Left lung (tissue), 10 donors: ENCODE results near the gene CEP131. TPM values are rescaled to one million over a fixed set of nuclear protein-coding genes. Genes with fewer than 3 reads are reported as not detected.

ENCODE experiments used
- ATAC-seq: fragments of 200-7000 bp; cut with Tn5 transposase; one replicate; pipeline ENCODE4 v1.9.1; 2020; ENCODE audit warnings: moderate library complexity
- DNase-seq, 4 donors: peaks; one replicate each; pipeline ENCODE4 v3.0.0-alpha.2; 2013 to 2020
- H3K27ac ChIP-seq, 2 donors: fragments of 200-600 bp; sonication (generic) in 1 of 2; one replicate each; pipeline versions ENCODE4 v1.5.0 to v1.8.0; 2020 to 2021
- H3K27me3 ChIP-seq, 2 donors: fragments of 200-600 bp; sonication (generic) in 1 of 2; one replicate each; pipeline versions ENCODE4 v1.5.0 to v1.8.0; 2020 to 2021
- H3K36me3 ChIP-seq, 2 donors: fragments of 200-600 bp; sonication (generic) in 1 of 2; one replicate each; pipeline versions ENCODE4 v1.5.0 to v1.8.0; 2020 to 2021
- H3K4me1 ChIP-seq, 2 donors: fragments of 200-600 bp; one replicate each; pipeline ENCODE4 v1.8.0; 2021
- H3K4me3 ChIP-seq, 2 donors: fragments of 200-600 bp; sonication (generic) in 1 of 2; one replicate each; pipeline versions ENCODE4 v1.5.0 to v1.8.0; 2020 to 2021; ENCODE audit warnings: mild to moderate bottlenecking in 1 of 2
- H3K9me3 ChIP-seq, 2 donors: fragments of 200-600 bp; sonication (generic) in 1 of 2; one replicate each; pipeline versions ENCODE4 v1.5.0 to v1.8.0; 2020 to 2021
- CTCF ChIP-seq, 2 donors: fragments of 200-600 bp; sonication (generic) in 1 of 2; IDR thresholded peaks; one replicate each; pipeline versions ENCODE4 v1.5.0 to v1.8.0; 2021; ENCODE audit warnings: antibody characterized with exemption in 2 of 2
- intact Hi-C, 2 donors: fragments of 100-400 bp; cut with DNase I; formaldehyde crosslinking; loops; one replicate each; pipeline versions ENCODE4 v1.11.2 to v1.14.2; 2022
- polyA plus RNA-seq, 6 donors: library from polyadenylated mRNA; unstranded; fragments of 120-200 nt; gene quantifications; one replicate each; pipeline ENCODE4 v1.2.1, GENCODE V29; 2013; ENCODE audit not compliant: insufficient read length in 6 of 6
- total RNA-seq, 2 donors: library from RNA; stranded (reverse); fragmentation: NEBNext Ultra II Directional; extraction: Animal tissue kit (Norgen Biotek cat#: 25700); gene quantifications; one replicate each; pipeline ENCODE4 v1.2.1, GENCODE V29; 2021
- donor health status: DM: no; HTN: yes; CAD: no.
- donor health status: DM: no; HTN: no; CAD: no.

The CEP131 gene
- total and polyA plus RNA-seq, 8 donors: 7.7 to 21.0 (median 16.9) TPM

DNA sequence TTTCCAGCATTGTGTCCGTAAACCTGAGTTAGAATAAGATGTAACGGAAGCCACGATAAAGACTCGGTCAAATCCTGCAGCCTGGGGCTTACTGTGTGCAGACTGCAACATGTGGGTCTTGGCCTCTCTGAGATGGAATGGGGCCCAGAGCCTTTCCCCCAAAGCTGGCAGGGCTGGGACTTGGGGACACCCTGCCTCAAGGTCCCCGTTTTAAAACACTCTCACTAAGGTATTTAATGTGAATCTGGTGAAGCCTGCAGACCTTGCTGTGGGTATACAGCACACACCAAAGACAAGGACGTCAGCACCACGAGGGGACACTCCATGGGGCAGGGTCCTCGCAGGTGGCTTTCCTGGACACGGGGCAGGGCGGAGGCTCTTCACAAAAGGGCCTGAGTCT, 18.4 kb upstream of the CEP131 start:
- Histone ChIP-seq H3K9me3 (no peaks in the 10 kb centered on the region), H3K27ac (no peak overlapping the region), H3K4me3 (no peak overlapping the region), H3K4me1 (peaks cover 8 to 42% of the 10 kb centered on the region in 2 donors), H3K36me3 (peaks cover 0 to 40% of the 10 kb centered on the region in 2 donors), H3K27me3 (no peaks in the 10 kb centered on the region)
- no peak for ATAC-seq
- no peak for TF ChIP-seq CTCF (IDR thresholded peaks at IDR 0.05)
- no peak for DNase-seq
- intact Hi-C loops: no loop called here

DNA sequence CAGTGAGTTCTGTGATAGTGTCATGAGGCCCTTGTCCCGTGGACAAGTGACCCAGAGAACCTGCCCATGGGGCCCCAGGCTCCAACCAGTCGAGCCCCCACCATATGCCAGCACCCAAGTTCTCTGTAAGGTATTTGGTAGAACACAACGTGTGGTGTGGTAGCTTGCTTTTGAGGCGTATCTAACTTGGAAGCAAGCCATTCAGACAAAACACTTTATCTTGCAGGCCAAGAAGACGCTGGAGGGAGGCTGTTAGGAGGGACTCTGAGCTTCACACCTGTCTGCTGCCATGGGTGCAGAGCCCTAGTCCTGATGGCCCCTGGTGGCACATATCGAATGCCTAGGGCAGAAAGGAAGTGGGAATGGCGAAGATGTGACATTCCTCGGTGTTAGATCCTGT, 18.0 kb upstream of the CEP131 start:
- intact Hi-C loops: no loop called here

DNA sequence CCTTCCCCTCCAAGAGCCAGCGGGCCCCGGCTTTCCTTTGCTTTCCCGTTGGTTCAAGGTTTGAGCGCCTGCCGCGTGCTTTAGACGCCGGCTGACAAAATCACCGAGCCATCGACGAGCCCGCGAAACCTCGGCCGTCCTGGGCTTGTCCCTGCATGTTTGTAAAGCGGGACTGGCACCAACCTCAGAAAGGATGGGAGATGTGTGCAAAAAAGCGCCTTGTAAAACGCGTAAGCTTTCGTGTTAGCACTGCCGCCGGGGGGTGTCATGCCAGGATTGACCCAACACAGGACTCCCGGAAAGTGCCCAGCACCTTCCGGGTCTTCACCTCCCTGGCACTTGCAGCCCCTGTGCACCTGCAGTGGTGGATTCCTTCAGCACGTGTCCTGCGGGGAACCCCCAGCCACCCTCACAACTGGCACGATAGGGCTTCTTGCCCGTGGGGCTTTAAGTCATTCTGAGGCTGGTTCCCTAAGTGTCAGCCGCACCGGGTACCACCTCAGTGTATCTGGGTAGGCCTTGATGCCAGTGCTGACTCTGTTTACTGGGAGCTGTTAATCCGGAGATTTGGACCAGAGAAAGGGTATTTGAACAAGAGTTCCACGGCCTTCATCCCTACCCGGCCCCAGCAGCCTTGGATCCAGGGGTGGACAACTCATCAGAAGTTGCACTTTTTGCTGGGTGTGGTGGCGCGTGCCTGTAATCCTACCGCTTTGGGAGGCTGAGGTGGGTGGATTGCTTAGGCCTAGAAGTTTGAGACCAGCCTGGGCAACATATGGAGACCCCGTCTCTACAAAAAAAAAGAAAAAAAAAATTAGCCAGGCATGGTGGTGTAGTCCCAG, 17.2 kb upstream of the CEP131 start:
- peaks cover 8 to 46% of the 10 kb centered on the region in 2 donors for H3K4me1 ChIP-seq
- H3K4me3 ChIP-seq: peak overlapping the region; percentile 73 to 100
- no peak for DNase-seq
- no peak for TF ChIP-seq CTCF (IDR thresholded peaks at IDR 0.05)
- intact Hi-C loops: no loop called here
- no peaks in the 10 kb centered on the region for H3K27me3 ChIP-seq
- no peaks in the 10 kb centered on the region for H3K9me3 ChIP-seq
- H3K36me3 ChIP-seq: peaks cover 0 to 38% of the 10 kb centered on the region in 2 donors
- H3K27ac ChIP-seq: peak overlapping the region; percentile 54 to 82
- no peak for ATAC-seq

More for the DNA sequence above, 18.0 kb upstream of the CEP131 start:
- no peak overlapping the region for H3K27ac ChIP-seq
- no peak overlapping the region for H3K4me3 ChIP-seq
- peaks cover 0 to 40% of the 10 kb centered on the region in 2 donors for H3K36me3 ChIP-seq
- ATAC-seq (no peak), DNase-seq (no peak)
- H3K27me3 ChIP-seq: no peaks in the 10 kb centered on the region
- peaks cover 8 to 46% of the 10 kb centered on the region in 2 donors for H3K4me1 ChIP-seq
- no peak for TF ChIP-seq CTCF (IDR thresholded peaks at IDR 0.05)
- H3K9me3 ChIP-seq: no peaks in the 10 kb centered on the region

DNA sequence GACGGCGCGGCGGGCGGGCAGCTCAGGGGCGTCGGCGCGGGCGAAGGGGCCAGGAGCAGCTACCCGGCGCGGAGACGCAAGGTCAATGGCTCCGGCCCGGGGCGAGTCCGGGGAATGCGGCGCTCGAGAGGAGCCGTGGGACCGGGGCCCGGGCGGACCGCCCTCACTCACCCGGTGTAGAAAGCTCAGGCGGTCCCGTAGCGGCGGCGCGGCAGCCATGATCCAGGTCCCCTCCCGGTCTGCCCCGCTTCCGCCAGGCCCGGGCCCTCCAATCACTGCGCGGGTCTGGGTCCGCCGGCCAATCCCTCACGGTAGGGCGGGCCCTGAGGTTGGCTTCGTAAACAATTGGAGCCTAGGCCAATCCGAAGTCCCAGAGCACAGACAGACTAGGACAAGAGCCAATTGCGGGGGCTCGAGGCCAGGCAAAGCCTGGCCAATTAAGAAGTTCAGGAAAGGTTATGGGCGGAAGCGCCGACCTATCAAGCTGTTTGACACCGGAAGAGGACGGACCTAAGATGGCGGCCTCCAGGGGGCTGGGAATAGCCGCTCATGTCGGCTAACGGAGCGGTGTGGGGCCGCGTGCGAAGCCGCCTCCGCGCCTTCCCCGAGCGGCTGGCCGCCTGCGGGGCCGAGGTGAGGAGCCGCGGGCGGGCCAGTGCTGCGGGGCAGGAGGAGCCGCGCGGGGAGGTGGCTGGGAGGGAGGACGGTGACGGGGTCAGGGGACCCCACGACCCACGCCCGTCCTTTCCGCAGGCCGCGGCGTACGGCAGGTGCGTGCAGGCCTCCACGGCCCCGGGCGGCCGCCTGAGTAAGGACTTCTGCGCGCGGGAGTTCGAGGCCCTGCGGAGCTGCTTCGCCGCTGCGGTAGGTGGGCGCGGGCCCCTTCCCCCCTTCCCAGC, 16.3 kb upstream of the CEP131 start, which contains the start of the genes NDUFAF8 and TEPSIN:
TSS of gene NDUFAF8 (plus strand) at position 504 of the 899 bp plus-strand sequence. CDS start at position 550, 46 bp downstream.
TSS of gene TEPSIN (minus strand) at position 241 of the 899 bp plus-strand sequence. CDS start at position 219, 22 bp downstream.
- intact Hi-C loops: no loop called here
- Histone ChIP-seq H3K4me1 (peaks cover 8 to 46% of the 10 kb centered on the region in 2 donors), H3K9me3 (no peaks in the 10 kb centered on the region), H3K36me3 (peaks cover 0 to 33% of the 10 kb centered on the region in 2 donors), H3K4me3 (peak within 1 kb of the TSS; percentile 73 to 100), H3K27me3 (no peaks in the 10 kb centered on the region), H3K27ac (peak within 1 kb of the TSS; percentile 54 to 82)
- no peak for TF ChIP-seq CTCF (IDR thresholded peaks at IDR 0.05)
- peak; percentile 95 to 99 (median 98) for DNase-seq
- peak; percentile 97 for ATAC-seq
